ENCODE measurements around the gene RIMS1.

Gene RIMS1

DNA sequence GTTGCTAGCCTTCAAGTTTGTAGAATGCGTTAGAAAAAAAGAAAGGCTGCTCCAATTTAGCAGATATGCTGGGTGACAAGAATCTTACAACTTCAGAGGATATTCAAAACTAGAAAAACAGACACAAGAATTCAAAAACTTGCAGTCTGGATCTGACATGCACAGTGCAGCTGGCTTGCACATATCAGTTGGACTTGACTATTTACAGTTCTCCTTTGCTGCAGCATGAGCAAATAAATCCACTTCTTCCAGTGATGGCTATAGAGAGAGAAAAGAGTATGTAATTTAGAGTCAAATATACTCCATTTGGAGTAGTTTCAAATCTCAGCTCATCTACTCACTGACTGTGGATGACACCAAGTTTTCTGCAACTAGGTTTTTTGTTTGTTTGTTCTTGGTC lies 247.0 kb downstream of the RIMS1 start:
- TF ChIP-seq CTCF (IDR thresholded peaks at IDR 0.05; ENCODE audit: low read depth, low read length): no peak
- no peak for DNase-seq (ENCODE audit: extremely low read depth, low read depth)

DNA sequence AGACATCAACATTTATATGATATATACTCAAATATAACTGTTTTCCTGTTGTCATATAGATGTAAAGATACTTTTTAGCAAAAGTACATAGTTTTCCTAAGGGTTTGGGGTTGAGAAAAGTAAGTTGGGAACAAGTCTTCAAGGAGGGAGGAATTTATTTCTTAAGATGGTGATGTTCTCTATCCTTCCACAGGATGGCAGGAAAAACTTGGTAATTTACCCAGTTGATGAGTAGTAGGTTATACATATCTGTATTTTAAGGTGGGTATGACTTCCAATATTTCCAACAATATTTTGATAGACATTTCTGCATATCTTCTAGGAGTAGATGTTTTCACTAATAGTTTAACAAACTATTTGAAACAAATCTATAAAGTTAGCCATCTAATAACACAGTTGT lies 254.4 kb downstream of the RIMS1 start:
- DNase-seq (ENCODE audit: extremely low read depth, low read depth): no peak
- peak; percentile 16; the same call in 1 of the 2 replicates for TF ChIP-seq CTCF (IDR thresholded peaks at IDR 0.05; ENCODE audit: low read depth, low read length)

DNA sequence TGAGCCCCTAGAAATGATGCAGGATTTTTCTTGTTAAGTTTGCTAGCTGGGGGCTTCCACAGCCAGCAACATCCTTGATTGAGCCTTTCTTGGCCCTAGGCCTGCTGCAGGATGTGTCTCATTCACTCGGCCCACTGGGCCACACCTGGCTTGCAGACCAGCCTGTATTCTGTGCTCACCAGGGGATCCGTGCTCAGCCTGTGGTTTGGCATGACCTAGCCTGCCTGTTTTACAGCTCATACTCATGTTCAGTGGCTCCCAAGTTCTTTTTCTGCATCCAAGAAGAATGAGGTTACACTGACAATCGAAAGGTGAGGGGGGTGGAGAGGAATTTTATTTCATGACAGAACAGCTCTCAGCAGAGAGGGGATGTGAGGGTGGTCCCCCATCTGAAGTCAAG lies 263.4 kb downstream of the RIMS1 start:
- TF ChIP-seq CTCF (IDR thresholded peaks at IDR 0.05; ENCODE audit: low read depth, low read length): no peak
- DNase-seq (ENCODE audit: extremely low read depth, low read depth): no peak

GRCh38 chr6:72151742-72152141 lies 265.4 kb downstream of the RIMS1 start:
- no peak for TF ChIP-seq CTCF (IDR thresholded peaks at IDR 0.05; ENCODE audit: low read depth, low read length)
- DNase-seq (ENCODE audit: extremely low read depth, low read depth): no peak

GRCh38 chr6:72175916-72176315 lies 289.6 kb downstream of the RIMS1 start:
- no peak for DNase-seq (ENCODE audit: extremely low read depth, low read depth)
- TF ChIP-seq CTCF (IDR thresholded peaks at IDR 0.05; ENCODE audit: low read depth, low read length): no peak

DNA sequence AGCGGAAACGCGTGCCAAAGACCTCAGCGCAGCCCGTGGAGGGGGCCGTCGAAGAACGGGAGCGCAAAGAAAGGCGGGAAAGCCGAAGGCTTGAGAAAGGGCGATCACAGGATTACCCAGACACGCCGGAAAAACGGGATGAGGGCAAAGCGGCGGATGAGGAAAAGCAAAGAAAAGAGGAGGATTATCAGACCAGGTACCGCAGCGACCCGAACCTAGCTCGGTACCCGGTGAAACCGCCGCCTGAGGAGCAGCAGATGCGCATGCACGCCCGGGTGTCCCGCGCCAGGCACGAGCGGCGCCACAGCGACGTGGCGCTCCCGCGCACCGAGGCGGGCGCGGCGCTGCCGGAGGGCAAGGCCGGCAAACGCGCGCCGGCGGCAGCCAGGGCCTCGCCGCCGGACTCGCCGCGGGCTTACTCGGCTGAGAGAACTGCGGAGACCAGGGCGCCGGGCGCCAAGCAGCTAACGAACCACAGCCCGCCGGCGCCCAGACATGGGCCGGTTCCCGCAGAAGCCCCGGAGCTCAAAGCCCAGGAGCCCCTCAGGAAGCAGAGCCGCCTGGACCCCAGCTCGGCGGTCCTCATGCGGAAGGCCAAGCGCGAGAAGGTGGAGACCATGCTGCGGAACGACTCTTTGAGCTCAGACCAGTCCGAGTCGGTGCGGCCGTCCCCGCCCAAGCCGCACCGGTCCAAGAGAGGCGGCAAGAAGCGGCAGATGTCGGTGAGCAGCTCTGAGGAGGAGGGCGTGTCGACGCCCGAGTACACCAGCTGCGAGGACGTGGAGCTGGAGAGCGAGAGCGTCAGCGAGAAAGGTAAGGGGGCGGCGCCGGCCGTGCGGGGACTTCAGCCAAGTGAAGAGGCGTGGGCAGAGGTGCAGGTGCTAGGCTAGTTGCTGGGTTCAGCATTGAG lies 296.2 kb downstream of the RIMS1 start:
- no peak for TF ChIP-seq CTCF (IDR thresholded peaks at IDR 0.05; ENCODE audit: low read depth, low read length)
- DNase-seq (ENCODE audit: extremely low read depth, low read depth): no peak

DNA sequence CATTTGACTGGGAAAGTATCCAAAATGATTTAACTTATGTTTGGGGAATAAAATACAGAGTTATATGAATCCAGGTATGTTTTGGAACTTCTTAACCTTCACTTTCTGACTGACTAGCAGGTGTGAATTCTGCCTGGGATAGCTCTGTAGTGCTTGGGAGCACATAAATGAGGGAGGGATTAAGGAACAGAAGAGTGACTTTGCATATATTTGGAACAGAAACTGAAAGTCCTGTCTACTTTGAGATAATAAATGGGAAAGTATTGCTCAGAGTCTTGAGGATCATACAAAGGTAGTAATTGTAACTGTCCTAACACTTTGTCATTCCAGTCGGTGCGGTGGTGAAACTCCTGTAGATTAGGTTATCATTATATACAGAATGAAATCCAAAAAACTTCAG lies 317.6 kb downstream of the RIMS1 start:
- no peak for TF ChIP-seq CTCF (IDR thresholded peaks at IDR 0.05; ENCODE audit: low read depth, low read length)

More for the DNA sequence above, 317.6 kb downstream of the RIMS1 start:
- no peak for DNase-seq (ENCODE audit: extremely low read depth, low read depth)
